Ascending aorta (tissue), 2 donors: ENCODE measurements around the gene MRPL55. TPM values are rescaled to one million over a fixed set of nuclear protein-coding genes. Genes with fewer than 3 reads are reported as not detected.
A peak's percentile ranks its signal among the peaks of the same experiment; 100 is the strongest.

Experiments used
- DNase-seq, 2 donors: peaks; one replicate each; pipeline ENCODE4 v3.0.0-alpha.2; 2019; ENCODE audit warnings: low spot score in 2 of 2
- H3K27ac ChIP-seq, 2 donors: fragments of 200-600 bp; sonication (generic); one replicate each; pipeline ENCODE4 v1.5.1; 2016 to 2017; ENCODE audit warnings: mild to moderate bottlenecking in 1 of 2
- H3K27me3 ChIP-seq: fragments of 200-600 bp; sonication (generic); one replicate; pipeline ENCODE4 v1.5.1; 2017
- H3K36me3 ChIP-seq, 2 donors: fragments of 200-600 bp; sonication (generic); one replicate each; pipeline ENCODE4 v1.5.1; 2016
- H3K4me1 ChIP-seq, 2 donors: fragments of 200-600 bp; sonication (generic); one replicate each; pipeline ENCODE4 v1.5.1; 2016 to 2017; ENCODE audit warnings: mild to moderate bottlenecking in 1 of 2
- H3K4me3 ChIP-seq, 2 donors: fragments of 200-600 bp; sonication (generic); one replicate each; pipeline ENCODE4 v1.5.1; 2016 to 2017; ENCODE audit warnings: mild to moderate bottlenecking in 1 of 2
- H3K9me3 ChIP-seq, 2 donors: fragments of 200-600 bp; sonication (generic); one replicate each; pipeline ENCODE4 v1.5.1; 2016
- CTCF ChIP-seq, 3 experiments: fragments of 200-600 bp in 2 of 3; fragments of 450-650 bp in 1 of 3; sonication (generic) in 2 of 3; IDR thresholded peaks; one replicate each; pipeline ENCODE4 v1.5.1; 2016 to 2019; ENCODE audit warnings: antibody characterized with exemption in 3 of 3, mild to moderate bottlenecking in 1 of 3, moderate library complexity in 1 of 3
- intact Hi-C: fragments of 100-400 bp; cut with DNase I; formaldehyde crosslinking; loops from one replicate; pipeline ENCODE4 v1.15.1; 2023
- total RNA-seq: library from RNA; depleted of rRNA; stranded (reverse); fragments of >200 nt; gene quantifications from one replicate; pipeline ENCODE4 v1.1.0, GENCODE V29; 2016

MRPL55 gene
- 23.6 TPM for total RNA-seq

DNA sequence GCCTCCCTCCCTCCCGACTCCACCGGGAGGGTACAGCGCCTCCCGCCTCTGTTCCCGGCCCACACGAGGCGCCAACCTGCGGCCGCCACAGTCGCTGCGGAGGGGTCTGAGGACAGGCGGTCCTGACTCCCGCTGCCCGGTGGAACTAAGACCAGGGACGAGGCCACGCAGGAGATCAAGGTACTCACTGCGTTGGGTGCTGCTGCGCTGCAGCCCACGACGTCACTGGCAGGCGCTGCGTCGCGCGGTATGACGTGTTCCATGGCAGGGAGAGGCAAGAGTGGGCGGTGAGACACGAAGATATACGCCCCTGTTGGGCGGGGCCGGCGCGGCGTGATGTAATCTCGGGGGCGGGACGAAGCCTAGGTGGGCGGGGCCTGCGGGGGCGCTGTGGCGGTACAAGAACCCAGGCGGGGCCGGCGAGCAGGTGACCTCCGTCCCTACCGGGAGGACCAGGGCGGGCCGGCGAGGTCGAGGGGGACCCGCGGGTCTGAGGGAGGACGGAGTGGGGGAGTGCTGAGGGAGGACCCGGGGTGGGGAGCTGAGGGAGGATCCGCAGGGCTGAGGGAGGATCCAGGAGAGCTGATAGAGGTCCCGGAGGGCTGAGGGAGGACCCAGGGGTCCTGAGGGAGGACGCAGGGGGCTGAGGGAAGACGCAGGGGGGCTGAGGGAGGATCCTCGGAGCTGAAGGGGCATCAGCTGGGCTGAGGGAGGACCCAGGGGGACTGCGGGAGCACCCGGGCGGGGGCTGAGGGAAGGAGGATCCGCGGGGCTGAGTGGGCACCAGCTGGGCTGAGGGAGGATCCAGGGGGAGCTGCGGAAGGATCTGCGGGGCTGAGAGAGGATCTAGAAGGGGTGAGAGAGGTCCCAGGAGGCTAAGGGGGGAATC lies at the start of gene MRPL55:
TSS of gene MRPL55 (minus strand) at position 227 of the 889 bp plus-strand sequence. CDS start 1,039 bp downstream, outside the sequence.
- peak within 1 kb of the TSS; percentile 77 to 97 for H3K4me3 ChIP-seq
- H3K36me3 ChIP-seq, result peaks cover 8 to 16% of the 10 kb centered on the region in 2 donors
- TF ChIP-seq CTCF (IDR thresholded peaks at IDR 0.05), result peak in 1 of 3 experiments; percentile 9
- H3K4me1 ChIP-seq, result peaks cover 14 to 18% of the 10 kb centered on the region in 2 donors
- intact Hi-C loops, result loop anchor here (1.0 to 10.0 kb wide), 6 partner anchors 27 to 1395 kb away; partner anchors contain the start of genes ARF1, GUK1, NUP133 and RNF187
- no peaks in the 10 kb centered on the region for H3K27me3 ChIP-seq
- DNase-seq, result peak; percentile 94 to 99
- H3K9me3 ChIP-seq, result no peaks in the 10 kb centered on the region
- peak within 1 kb of the TSS; percentile 88 to 89 for H3K27ac ChIP-seq

- TF ChIP-seq CTCF (IDR thresholded peaks at IDR 0.05), result no peak
- no peaks in the 10 kb centered on the region for H3K27me3 ChIP-seq
- H3K9me3 ChIP-seq, result no peaks in the 10 kb centered on the region
- no peak overlapping the region for H3K4me3 ChIP-seq
- no peak overlapping the region for H3K27ac ChIP-seq
- no peak for DNase-seq
- intact Hi-C loops, result no loop called here
- no peaks in the 10 kb centered on the region for H3K36me3 ChIP-seq
- H3K4me1 ChIP-seq, result peaks cover 0 to 3% of the 10 kb centered on the region in 2 donors
These were observed 49.3 kb upstream of the MRPL55 start for GRCh38 chr1:228158151-228159007.

GRCh38 chr1:228157729-228158126 lies 48.6 kb upstream of the MRPL55 start:
- Histone ChIP-seq H3K27me3 (no peaks in the 10 kb centered on the region), H3K36me3 (no peaks in the 10 kb centered on the region), H3K4me3 (no peak overlapping the region), H3K27ac (no peak overlapping the region), H3K9me3 (no peaks in the 10 kb centered on the region), H3K4me1 (peaks cover 0 to 3% of the 10 kb centered on the region in 2 donors)
- intact Hi-C loops, result no loop called here
- no peak for TF ChIP-seq CTCF (IDR thresholded peaks at IDR 0.05)
- DNase-seq, result no peak

GRCh38 chr1:228156941-228157728 lies 48.0 kb upstream of the MRPL55 start:
- TF ChIP-seq CTCF (IDR thresholded peaks at IDR 0.05), result no peak
- Histone ChIP-seq H3K4me3 (no peak overlapping the region), H3K27ac (no peak overlapping the region), H3K4me1 (peaks cover 0 to under 1% of the 10 kb centered on the region in 2 donors), H3K27me3 (no peaks in the 10 kb centered on the region), H3K9me3 (no peaks in the 10 kb centered on the region), H3K36me3 (no peaks in the 10 kb centered on the region)
- DNase-seq, result no peak
- intact Hi-C loops, result no loop called here

DNA sequence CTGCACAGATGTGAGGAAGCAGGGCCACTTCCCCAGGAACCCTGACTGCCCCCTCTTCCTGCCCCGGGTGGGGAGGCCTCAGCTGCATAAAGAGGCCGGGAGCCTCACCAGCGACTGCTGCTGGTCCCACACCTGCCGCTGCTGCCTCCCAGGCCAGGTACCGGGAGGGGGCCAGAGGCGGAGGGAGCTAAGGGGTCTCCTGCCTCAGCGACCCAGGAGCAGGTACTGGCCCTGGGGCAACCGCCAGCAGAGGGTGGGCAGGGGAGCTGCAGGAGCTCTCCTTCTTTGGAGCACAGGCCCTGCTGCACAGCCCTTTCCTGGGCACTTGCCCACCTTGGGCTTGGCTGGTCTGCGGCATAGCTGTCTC lies 47.4 kb upstream of the MRPL55 start:
- no peak for DNase-seq
- H3K4me1 ChIP-seq, result peaks cover 0 to 4% of the 10 kb centered on the region in 2 donors
- no peaks in the 10 kb centered on the region for H3K27me3 ChIP-seq
- TF ChIP-seq CTCF (IDR thresholded peaks at IDR 0.05), result no peak
- no peak overlapping the region for H3K27ac ChIP-seq
- H3K4me3 ChIP-seq, result no peak overlapping the region
- no peaks in the 10 kb centered on the region for H3K36me3 ChIP-seq
- intact Hi-C loops, result no loop called here
- no peaks in the 10 kb centered on the region for H3K9me3 ChIP-seq
